Measurements from ENCODE around the gene CCBE1.

- no peak for TF ChIP-seq POLR2AphosphoS5 (IDR thresholded peaks at IDR 0.05; ENCODE audit: low read depth, low read length)
- TF ChIP-seq, protein P1, sequence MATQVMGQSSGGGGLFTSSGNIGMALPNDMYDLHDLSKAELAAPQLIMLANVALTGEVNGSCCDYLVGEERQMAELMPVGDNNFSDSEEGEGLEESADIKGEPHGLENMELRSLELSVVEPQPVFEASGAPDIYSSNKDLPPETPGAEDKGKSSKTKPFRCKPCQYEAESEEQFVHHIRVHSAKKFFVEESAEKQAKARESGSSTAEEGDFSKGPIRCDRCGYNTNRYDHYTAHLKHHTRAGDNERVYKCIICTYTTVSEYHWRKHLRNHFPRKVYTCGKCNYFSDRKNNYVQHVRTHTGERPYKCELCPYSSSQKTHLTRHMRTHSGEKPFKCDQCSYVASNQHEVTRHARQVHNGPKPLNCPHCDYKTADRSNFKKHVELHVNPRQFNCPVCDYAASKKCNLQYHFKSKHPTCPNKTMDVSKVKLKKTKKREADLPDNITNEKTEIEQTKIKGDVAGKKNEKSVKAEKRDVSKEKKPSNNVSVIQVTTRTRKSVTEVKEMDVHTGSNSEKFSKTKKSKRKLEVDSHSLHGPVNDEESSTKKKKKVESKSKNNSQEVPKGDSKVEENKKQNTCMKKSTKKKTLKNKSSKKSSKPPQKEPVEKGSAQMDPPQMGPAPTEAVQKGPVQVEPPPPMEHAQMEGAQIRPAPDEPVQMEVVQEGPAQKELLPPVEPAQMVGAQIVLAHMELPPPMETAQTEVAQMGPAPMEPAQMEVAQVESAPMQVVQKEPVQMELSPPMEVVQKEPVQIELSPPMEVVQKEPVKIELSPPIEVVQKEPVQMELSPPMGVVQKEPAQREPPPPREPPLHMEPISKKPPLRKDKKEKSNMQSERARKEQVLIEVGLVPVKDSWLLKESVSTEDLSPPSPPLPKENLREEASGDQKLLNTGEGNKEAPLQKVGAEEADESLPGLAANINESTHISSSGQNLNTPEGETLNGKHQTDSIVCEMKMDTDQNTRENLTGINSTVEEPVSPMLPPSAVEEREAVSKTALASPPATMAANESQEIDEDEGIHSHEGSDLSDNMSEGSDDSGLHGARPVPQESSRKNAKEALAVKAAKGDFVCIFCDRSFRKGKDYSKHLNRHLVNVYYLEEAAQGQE (IDR thresholded peaks at IDR 0.05; ENCODE audit: insufficient read depth in 1 of 2, low read depth in 2 of 2, low read length in 2 of 2): no peak
Measured at GRCh38 chr18:59696311-59697235, 650 bp downstream of the CCBE1 start.

All from PFSK-1 (cell line).